DMS114 treated with DMSO at 0.1 percent for 48 hours (cell line): Measurements from ENCODE around the gene PCDHGB5.
"Not testable (repeated sequence)": the region's sequence is repeated elsewhere in the genome, so short reads cannot be mapped to it uniquely, and the experiment has no call there.

Source experiments
- DNase-seq: peaks from one replicate; lab custom pipeline; 2025; ENCODE audit not compliant: unreplicated experiment; lab: John Stamatoyannopoulos, UW

The PCDHGB5 gene

GRCh38 chr5:141375444-141376155 is 22.1 kb upstream of the PCDHGB5 start:
- not testable (repeated sequence) for DNase-seq

- no peak for DNase-seq
Measured at GRCh38 chr5:141382469-141383294, 15.1 kb upstream of the PCDHGB5 start, which contains the start of gene PCDHGA7. TSS of gene PCDHGA7 (plus strand) at chr5:141382742. CDS start at chr5:141382900, 158 bp downstream.

DNA sequence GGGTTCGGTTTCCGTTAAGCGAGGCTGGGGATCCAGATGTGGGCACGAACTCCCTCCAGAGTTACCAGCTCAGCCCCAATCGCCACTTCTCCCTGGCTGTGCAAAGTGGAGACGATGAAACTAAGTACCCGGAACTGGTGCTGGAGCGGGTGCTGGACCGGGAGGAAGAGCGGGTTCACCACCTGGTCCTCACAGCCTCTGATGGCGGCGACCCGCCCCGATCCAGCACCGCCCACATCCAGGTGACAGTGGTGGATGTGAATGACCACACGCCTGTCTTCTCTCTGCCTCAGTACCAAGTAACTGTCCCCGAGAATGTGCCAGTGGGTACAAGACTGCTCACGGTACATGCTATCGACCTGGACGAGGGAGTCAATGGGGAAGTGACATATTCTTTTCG is 14.4 kb upstream of the PCDHGB5 start:
- DNase-seq, result no peak

DNA sequence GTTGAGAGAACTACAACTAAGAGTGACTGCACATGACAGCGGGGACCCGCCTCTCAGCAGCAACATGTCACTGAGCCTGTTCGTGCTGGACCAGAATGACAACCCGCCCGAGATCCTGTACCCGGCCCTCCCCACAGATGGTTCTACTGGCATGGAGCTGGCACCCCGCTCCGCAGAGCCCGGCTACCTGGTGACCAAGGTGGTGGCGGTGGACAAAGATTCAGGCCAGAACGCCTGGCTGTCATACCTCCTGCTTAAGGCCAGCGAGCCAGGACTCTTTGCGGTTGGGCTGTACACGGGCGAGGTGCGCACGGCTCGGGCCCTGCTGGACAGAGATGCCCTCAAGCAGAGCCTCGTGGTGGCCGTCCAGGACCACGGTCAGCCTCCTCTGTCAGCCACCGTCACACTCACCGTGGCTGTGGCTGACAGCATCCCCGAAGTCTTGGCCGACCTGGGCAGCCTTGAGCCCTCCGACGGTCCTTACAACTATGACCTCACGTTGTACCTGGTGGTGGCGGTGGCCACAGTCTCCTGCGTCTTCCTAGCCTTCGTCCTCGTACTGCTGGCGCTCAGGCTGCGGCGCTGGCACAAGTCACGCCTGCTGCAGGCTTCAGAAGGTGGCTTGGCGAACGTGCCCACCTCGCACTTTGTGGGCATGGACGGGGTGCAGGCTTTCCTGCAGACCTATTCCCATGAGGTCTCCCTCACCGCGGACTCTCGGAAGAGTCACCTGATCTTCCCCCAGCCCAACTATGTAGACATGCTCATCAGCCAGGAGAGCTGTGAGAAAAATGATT is 13.1 kb upstream of the PCDHGB5 start:
- DNase-seq, result no peak

DNA sequence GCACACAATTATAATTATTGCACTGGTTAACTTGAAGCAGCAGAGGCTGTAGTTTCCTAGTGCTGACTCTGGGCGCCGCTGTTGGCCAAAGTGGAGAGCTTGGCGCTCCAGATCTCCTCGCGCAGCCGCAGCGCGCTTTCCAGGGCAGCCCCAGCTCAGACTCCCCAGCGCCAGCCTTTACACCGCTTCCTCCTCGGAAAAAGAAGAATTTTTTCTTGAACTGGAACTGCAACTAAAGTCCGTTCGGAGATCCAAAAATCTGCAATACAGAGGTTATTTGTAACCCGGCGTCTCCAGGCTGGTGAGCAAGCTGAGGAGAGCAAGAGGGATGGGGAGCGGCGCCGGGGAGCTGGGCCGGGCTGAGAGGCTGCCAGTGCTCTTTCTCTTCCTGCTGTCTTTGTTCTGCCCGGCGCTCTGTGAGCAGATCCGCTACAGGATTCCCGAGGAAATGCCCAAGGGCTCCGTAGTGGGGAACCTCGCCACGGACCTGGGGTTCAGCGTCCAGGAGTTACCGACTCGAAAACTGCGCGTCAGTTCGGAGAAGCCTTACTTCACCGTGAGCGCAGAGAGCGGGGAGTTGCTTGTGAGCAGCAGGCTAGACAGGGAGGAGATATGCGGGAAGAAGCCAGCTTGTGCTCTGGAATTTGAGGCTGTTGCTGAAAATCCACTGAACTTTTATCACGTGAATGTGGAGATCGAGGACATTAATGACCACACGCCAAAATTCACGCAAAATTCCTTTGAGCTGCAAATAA is 10.0 kb upstream of the PCDHGB5 start, which contains the start of gene PCDHGB4:
Gene PCDHGB4 (plus strand): TSS at position 142 of the 755 bp plus-strand sequence. CDS start 187 bp downstream, at position 329.
- DNase-seq, result not testable (repeated sequence)

DNA sequence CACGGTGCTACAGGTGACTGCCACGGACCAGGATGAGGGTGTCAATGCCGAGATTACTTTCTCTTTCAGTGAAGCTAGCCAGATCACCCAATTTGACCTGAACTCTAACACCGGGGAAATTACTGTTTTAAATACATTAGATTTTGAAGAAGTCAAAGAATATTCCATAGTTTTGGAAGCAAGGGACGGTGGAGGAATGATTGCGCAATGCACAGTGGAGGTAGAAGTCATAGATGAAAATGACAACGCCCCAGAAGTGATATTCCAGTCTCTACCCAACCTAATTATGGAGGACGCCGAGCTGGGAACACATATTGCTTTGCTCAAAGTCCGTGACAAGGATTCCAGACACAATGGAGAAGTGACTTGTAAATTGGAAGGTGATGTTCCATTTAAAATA is 9.1 kb upstream of the PCDHGB5 start:
- no peak for DNase-seq

- no peak for DNase-seq
Measured at GRCh38 chr5:141389153-141390042, 8.3 kb upstream of the PCDHGB5 start.

DNA sequence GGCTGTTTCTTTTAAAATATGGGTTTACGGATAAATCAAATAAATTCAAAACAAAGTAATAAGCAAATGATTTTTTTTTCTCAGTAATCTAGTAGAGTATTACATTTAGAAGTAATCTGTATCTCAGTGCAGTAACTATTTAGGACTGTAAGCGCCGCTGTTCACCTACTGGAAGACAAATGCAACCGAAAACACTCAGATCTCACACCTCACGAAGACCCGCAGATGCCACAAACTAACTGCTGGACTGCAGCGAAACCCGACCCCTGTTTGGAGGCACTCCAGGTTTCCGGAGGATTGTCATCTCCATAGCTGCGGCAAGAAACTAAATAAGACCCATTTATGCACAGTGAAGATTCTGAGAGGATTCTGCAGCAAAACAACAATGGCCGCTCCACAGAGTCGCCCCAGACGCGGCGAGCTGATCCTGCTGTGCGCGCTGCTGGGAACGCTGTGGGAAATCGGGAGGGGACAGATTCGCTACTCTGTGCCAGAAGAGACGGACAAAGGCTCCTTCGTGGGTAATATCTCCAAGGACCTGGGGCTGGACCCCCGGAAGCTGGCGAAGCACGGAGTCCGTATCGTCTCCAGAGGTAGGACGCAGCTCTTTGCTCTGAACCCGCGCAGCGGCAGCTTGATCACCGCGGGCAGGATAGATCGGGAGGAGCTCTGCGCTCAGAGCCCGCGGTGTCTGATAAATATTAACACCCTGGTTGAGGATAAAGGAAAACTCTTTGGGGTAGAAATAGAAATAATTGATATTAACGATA is 5.1 kb upstream of the PCDHGB5 start, which contains the start of gene PCDHGA8:
Gene PCDHGA8 (plus strand): TSS at position 205 of the 770 bp plus-strand sequence. CDS start 181 bp downstream, at position 386.
- DNase-seq, result no peak

- DNase-seq, result no peak
Measured at GRCh38 chr5:141393267-141393666, 4.5 kb upstream of the PCDHGB5 start.

GRCh38 chr5:141394401-141395187 is 3.2 kb upstream of the PCDHGB5 start:
- not testable (repeated sequence) for DNase-seq

- no peak for DNase-seq
Measured at GRCh38 chr5:141398608-141399007, 861 bp downstream of the PCDHGB5 start.

GRCh38 chr5:141399555-141400258 is 2.0 kb downstream of the PCDHGB5 start:
- DNase-seq, result no peak

DNA sequence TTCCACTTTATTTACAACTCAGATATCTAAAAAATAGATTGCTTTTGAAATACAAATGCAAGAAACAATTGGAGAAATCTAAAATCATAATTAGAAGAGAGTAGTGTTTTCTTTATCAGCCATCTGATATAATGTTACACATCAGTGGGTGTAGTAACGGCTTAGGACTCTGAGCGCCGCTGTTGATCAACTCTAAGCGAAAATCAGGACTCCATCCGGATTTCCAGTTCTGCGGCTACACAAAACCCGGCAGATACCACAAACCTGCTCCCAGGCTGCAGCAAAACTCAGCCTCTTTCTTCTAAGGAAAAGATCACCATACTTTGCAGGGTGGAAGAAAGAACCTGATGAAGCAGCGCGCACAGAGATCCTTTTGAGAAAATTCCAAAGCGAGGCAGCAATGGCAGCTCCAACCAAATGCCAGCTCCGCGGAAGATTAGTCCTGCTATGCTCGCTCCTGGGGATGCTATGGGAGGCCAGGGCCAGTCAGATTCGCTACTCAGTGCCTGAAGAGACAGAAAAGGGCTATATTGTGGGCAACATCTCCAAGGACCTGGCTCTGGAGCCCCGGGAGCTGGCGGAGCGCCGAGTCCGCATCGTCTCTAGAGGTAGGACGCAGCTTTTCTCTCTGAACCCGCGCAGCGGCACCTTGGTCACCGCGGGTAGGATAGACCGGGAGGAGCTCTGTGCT is 5.0 kb downstream of the PCDHGB5 start, which contains the start of gene PCDHGA9:
Gene PCDHGA9 (plus strand): TSS at position 226 of the 691 bp plus-strand sequence. CDS start 175 bp downstream, at position 401.
- DNase-seq, result no peak

GRCh38 chr5:141403387-141403786 is 5.6 kb downstream of the PCDHGB5 start:
- DNase-seq, result no peak

DNA sequence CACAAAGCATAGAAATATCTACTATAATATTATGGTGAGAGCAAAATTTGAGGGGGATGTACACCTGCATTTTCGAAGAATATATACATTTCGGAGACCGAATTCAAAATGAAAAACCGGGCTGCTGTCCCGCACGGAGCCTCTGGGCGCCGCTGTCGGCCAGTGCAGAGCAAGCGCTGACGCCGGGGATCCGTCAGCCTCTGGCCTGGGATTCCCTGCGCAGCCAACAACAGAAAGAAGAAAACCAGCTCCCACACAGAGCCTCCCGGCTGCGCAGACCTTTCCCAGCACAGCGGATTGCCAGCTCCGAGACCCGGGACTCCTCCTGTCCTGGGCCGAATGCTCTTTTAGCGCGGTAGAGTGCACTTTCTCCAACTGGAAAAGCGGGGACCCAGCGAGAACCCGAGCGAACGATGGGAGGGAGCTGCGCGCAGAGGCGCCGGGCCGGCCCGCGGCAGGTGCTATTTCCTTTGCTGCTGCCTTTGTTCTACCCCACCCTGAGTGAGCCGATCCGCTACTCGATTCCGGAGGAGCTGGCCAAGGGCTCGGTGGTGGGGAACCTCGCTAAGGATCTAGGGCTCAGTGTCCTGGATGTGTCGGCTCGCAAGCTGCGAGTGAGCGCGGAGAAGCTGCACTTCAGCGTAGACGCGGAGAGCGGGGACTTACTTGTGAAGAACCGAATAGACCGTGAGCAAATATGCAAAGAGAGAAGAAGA is 10.2 kb downstream of the PCDHGB5 start, which contains the start of gene PCDHGB6:
Gene PCDHGB6 (plus strand): TSS at position 232 of the 716 bp plus-strand sequence. CDS start 182 bp downstream, at position 414.
- DNase-seq, result not testable (repeated sequence)
